ENCODE results near the gene NCKAP5. TPM values are rescaled to one million over a fixed set of nuclear protein-coding genes. Genes with fewer than 3 reads are reported as not detected.

NCKAP5 gene
- total RNA-seq, 1 donor from 2014 or later: 2.7 TPM

- TF ChIP-seq CTCF (IDR thresholded peaks at IDR 0.05; ENCODE audit: insufficient read depth, low read depth, low read length): no peak
- no peak for TF ChIP-seq EZH2 (IDR thresholded peaks at IDR 0.05; ENCODE audit: insufficient read depth, low read length)
- H3K9ac ChIP-seq (ENCODE audit: low read length): no peak overlapping the region
- no peak overlapping the region for H3K4me3 Mint-ChIP-seq (ENCODE audit: unreplicated experiment)
- H3K4me3 ChIP-seq (ENCODE audit: insufficient read depth, low read depth, low read length): no peak overlapping the region
- H3K27me3 Mint-ChIP-seq (ENCODE audit: low read depth, unreplicated experiment): no peaks in the 10 kb centered on the region
- no peak for FAIRE-seq
- H3K9me3 ChIP-seq (ENCODE audit: insufficient read depth, low read depth, low read length): no peaks in the 10 kb centered on the region
- no peaks in the 10 kb centered on the region for H3K4me1 ChIP-seq (ENCODE audit: insufficient read depth, low read length)
- H3K27ac ChIP-seq (ENCODE audit: low read depth, low read length): no peak overlapping the region
- H2AFZ ChIP-seq (ENCODE audit: low read depth, low read length): no peak overlapping the region
- no peak for DNase-seq (ENCODE audit: low read depth)
- no peaks in the 10 kb centered on the region for H3K79me2 ChIP-seq (ENCODE audit: insufficient read depth, low read length)
- H3K36me3 ChIP-seq (ENCODE audit: insufficient read depth, low read length): no peaks in the 10 kb centered on the region
- no peaks in the 10 kb centered on the region for H3K36me3 Mint-ChIP-seq (ENCODE audit: low read depth, unreplicated experiment)
- H3K4me2 ChIP-seq (ENCODE audit: low read length): no peak overlapping the region
- no peak overlapping the region for H3K27ac Mint-ChIP-seq (ENCODE audit: unreplicated experiment)
- H3K4me1 Mint-ChIP-seq (ENCODE audit: low read depth, unreplicated experiment): no peaks in the 10 kb centered on the region
- no peaks in the 10 kb centered on the region for H3K27me3 ChIP-seq (ENCODE audit: insufficient read depth, low read length)
- H3K9me3 Mint-ChIP-seq (ENCODE audit: unreplicated experiment): no peaks in the 10 kb centered on the region
- H4K20me1 ChIP-seq (ENCODE audit: insufficient read depth, low read length): no peaks in the 10 kb centered on the region
Measured at GRCh38 chr2:133025004-133025403, 543.3 kb downstream of the NCKAP5 start.

- H3K79me2 ChIP-seq (ENCODE audit: insufficient read depth, low read length): no peaks in the 10 kb centered on the region
- H3K4me1 Mint-ChIP-seq (ENCODE audit: low read depth, unreplicated experiment): no peaks in the 10 kb centered on the region
- no peak for FAIRE-seq
Measured at GRCh38 chr2:133012847-133013734, 555.2 kb downstream of the NCKAP5 start.

More at GRCh38 chr2:133012847-133013734, 555.2 kb downstream of the NCKAP5 start:
- no peak overlapping the region for H3K4me3 Mint-ChIP-seq (ENCODE audit: unreplicated experiment)
- Histone ChIP-seq H3K4me1 (ENCODE audit: insufficient read depth, low read length) (no peaks in the 10 kb centered on the region), H3K27ac (ENCODE audit: low read depth, low read length) (no peak overlapping the region), H3K36me3 (ENCODE audit: insufficient read depth, low read length) (no peaks in the 10 kb centered on the region), H3K9ac (ENCODE audit: low read length) (no peak overlapping the region), H3K9me3 (ENCODE audit: insufficient read depth, low read depth, low read length) (no peaks in the 10 kb centered on the region), H3K4me3 (ENCODE audit: insufficient read depth, low read depth, low read length) (no peak overlapping the region), H4K20me1 (ENCODE audit: insufficient read depth, low read length) (no peaks in the 10 kb centered on the region), H3K27me3 (ENCODE audit: insufficient read depth, low read length) (no peaks in the 10 kb centered on the region), H2AFZ (ENCODE audit: low read depth, low read length) (no peak overlapping the region), H3K4me2 (ENCODE audit: low read length) (no peak overlapping the region)
- DNase-seq (ENCODE audit: low read depth): no peak
- H3K27me3 Mint-ChIP-seq (ENCODE audit: low read depth, unreplicated experiment): no peaks in the 10 kb centered on the region
- H3K27ac Mint-ChIP-seq (ENCODE audit: unreplicated experiment): no peak overlapping the region
- peaks cover 4% of the 10 kb centered on the region for H3K9me3 Mint-ChIP-seq (ENCODE audit: unreplicated experiment)
- TF ChIP-seq CTCF (IDR thresholded peaks at IDR 0.05; ENCODE audit: insufficient read depth, low read depth, low read length) (no peak), EZH2 (IDR thresholded peaks at IDR 0.05; ENCODE audit: insufficient read depth, low read length) (no peak)
- H3K36me3 Mint-ChIP-seq (ENCODE audit: low read depth, unreplicated experiment): no peaks in the 10 kb centered on the region
